Spleen (tissue), 11 donors: ENCODE results near the gene MAN2A2. TPM values are rescaled to one million over a fixed set of nuclear protein-coding genes. Genes with fewer than 3 reads are reported as not detected.
A peak's percentile ranks its signal among the peaks of the same experiment; 100 is the strongest.

ENCODE experiments used
- DNase-seq: peaks from one replicate; pipeline ENCODE4 v3.0.0-alpha.2; 2020
- H3K27ac ChIP-seq, 8 donors: fragments of 200-600 bp; sonication (generic) in 7 of 8; 1 replicate in 4 of 8; 2 replicates in 4 of 8; pipeline versions ENCODE4 v1.5.0 to v1.8.0; 2016 to 2021; ENCODE audit warnings: inconsistent platforms in 4 of 8, mild to moderate bottlenecking in 4 of 8, moderate library complexity in 1 of 8
- H3K27me3 ChIP-seq, 7 donors: fragments of 200-600 bp; sonication (generic) in 6 of 7; replicated peaks in 1 of 7; 1 replicate in 4 of 7; 2 replicates in 3 of 7; pipeline versions ENCODE4 v1.5.0 to v1.8.0; 2016 to 2021; ENCODE audit warnings: inconsistent platforms in 3 of 7, mild to moderate bottlenecking in 1 of 7
- H3K36me3 ChIP-seq, 6 donors: fragments of 200-600 bp; sonication (generic) in 5 of 6; 1 replicate in 4 of 6; 2 replicates in 2 of 6; pipeline versions ENCODE4 v1.5.0 to v1.8.0; 2016 to 2021; ENCODE audit warnings: inconsistent platforms in 2 of 6
- H3K4me1 ChIP-seq, 6 donors: fragments of 200-600 bp; sonication (generic) in 5 of 6; 1 replicate in 3 of 6; 2 replicates in 3 of 6; pipeline versions ENCODE4 v1.5.0 to v1.8.0; 2016 to 2021; ENCODE audit warnings: inconsistent platforms in 3 of 6
- H3K4me3 ChIP-seq, 8 donors: fragments of 200-600 bp; sonication (generic) in 7 of 8; 1 replicate in 4 of 8; 2 replicates in 4 of 8; pipeline versions ENCODE4 v1.5.0 to v1.8.0; 2016 to 2021; ENCODE audit warnings: inconsistent platforms in 4 of 8, mild to moderate bottlenecking in 4 of 8, moderate library complexity in 2 of 8
- H3K9me3 ChIP-seq, 8 donors: fragments of 200-600 bp; sonication (generic) in 7 of 8; 1 replicate in 4 of 8; 2 replicates in 4 of 8; pipeline versions ENCODE4 v1.5.0 to v1.8.0; 2016 to 2021; ENCODE audit warnings: inconsistent platforms in 4 of 8
- CTCF ChIP-seq, 11 experiments: fragments of 200-600 bp in 7 of 11; fragments of 450-650 bp in 4 of 11; sonication (generic) in 4 of 11; IDR thresholded peaks in 8 of 11; conservative IDR thresholded peaks in 3 of 11; 1 replicate in 7 of 11; 2 replicates in 4 of 11; pipeline versions ENCODE4 v1.4.0 to v1.8.0; 2016 to 2021; ENCODE audit warnings: antibody characterized with exemption in 11 of 11, inconsistent platforms in 4 of 11, mild to moderate bottlenecking in 1 of 11
- POLR2A ChIP-seq, 3 donors: fragments of 450-650 bp; IDR thresholded peaks; one replicate each; pipeline ENCODE4 v1.5.1; 2017; ENCODE audit warnings: antibody characterized with exemption in 3 of 3, mild to moderate bottlenecking in 1 of 3
- POLR2AphosphoS5 ChIP-seq, 3 donors: sonication (generic); formaldehyde crosslinking; IDR thresholded peaks; one replicate each; pipeline ENCODE4 v1.5.1; 2017; ENCODE audit warnings: antibody characterized with exemption in 3 of 3
- WGBS, 5 donors: extraction: QIAGEN DNeasy Blood & Tissue Kit in 3 of 5; methylation state at CpG; one replicate each; pipeline versions ENCODE4 v1.1.5 to v1.1.7; 2013 to 2018; 5-methylcytosine and 5-hydroxymethylcytosine counted together
- intact Hi-C: fragments of 100-400 bp; cut with DNase I; formaldehyde crosslinking; loops from one replicate; pipeline ENCODE4 v1.15.0; 2023; ENCODE audit warnings: low total_unique reads
- polyA plus RNA-seq, 3 donors: library from polyadenylated mRNA; stranded (reverse); fragments of 200-250 nt; gene quantifications; one replicate each; pipeline ENCODE4 v1.2.1, GENCODE V29; 2013
- total RNA-seq, 7 donors: library from RNA; depleted of rRNA in 3 of 7; stranded (reverse); fragments of >200 nt in 3 of 7; fragmentation: NEBNext Ultra II Directional in 4 of 7; extraction: Animal tissue kit (Norgen Biotek cat#: 25700) in 4 of 7; gene quantifications; one replicate each; pipeline versions ENCODE4 v1.1.0 to v1.2.1, GENCODE V29; 2016 to 2021
- donor health status: healthy with polysubstance abuse.
- donor health status: DM: no; HTN: no; CAD: no; lungs with moderate emphysema.
- donor health status: DM: no; HTN: no; CAD: no.
- donor health status: Bipolar disorder and iron deficiency.
- donor health status: healthy.
- donor health status: DM: no; HTN: no; CAD: no.
- donor health status: DM: yes; HTN: yes; CAD: no.

The MAN2A2 gene
- total and polyA plus RNA-seq, 10 donors = 13.7 to 167 (median 110) TPM

GRCh38 chr15:90931575-90931827, 28.4 kb downstream of the MAN2A2 start:
- Histone ChIP-seq H3K27ac (peak overlapping the region; percentile 95 to 99 (median 98)), H3K4me1 (peaks cover 43 to 85% (median 73%) of the 10 kb centered on the region in 6 donors), H3K36me3 (peaks cover 0 to 2% (median 0%) of the 10 kb centered on the region in 6 donors), H3K4me3 (peak overlapping the region; percentile 72 to 83 (median 76)), H3K9me3 (no peaks in the 10 kb centered on the region), H3K27me3 (no peaks in the 10 kb centered on the region)
- 10 to 18% (median 14%) methylated on average over 6 of the region's 6 CpGs for WGBS, 5 donors
- intact Hi-C loops = no loop called here
- DNase-seq = no peak
- TF ChIP-seq POLR2AphosphoS5 (IDR thresholded peaks at IDR 0.05) (no peak), CTCF (IDR thresholded peaks at IDR 0.05 in 8 of 11, conservative IDR thresholded peaks at IDR 0.05 in 3 of 11) (peak in 2 of 11 experiments; percentile 64 to 65)

GRCh38 chr15:90931828-90932659, 28.9 kb downstream of the MAN2A2 start, which contains the start of gene HDDC3:
TSS of gene HDDC3 (minus strand) at chr15:90932549. CDS start at chr15:90932540, 9 bp downstream.
- peaks cover 43 to 91% (median 79%) of the 10 kb centered on the region in 6 donors for H3K4me1 ChIP-seq

GRCh38 chr15:90932660-90932991, 29.5 kb downstream of the MAN2A2 start:
- WGBS, 5 donors = 18 to 23% (median 21%) methylated on average over 4 to 5 of the region's 5 CpGs
- TF ChIP-seq POLR2A (IDR thresholded peaks at IDR 0.05) (no peak), CTCF (IDR thresholded peaks at IDR 0.05 in 8 of 11, conservative IDR thresholded peaks at IDR 0.05 in 3 of 11) (peak in 4 of 11 experiments; percentile 4 to 56 (median 16)), POLR2AphosphoS5 (IDR thresholded peaks at IDR 0.05) (no peak)
- no peak for DNase-seq
- peaks cover 43 to 96% (median 80%) of the 10 kb centered on the region in 6 donors for H3K4me1 ChIP-seq
- peak overlapping the region; percentile 95 to 99 (median 98) for H3K27ac ChIP-seq
- intact Hi-C loops = no loop called here
- H3K27me3 ChIP-seq = no peaks in the 10 kb centered on the region
- no peaks in the 10 kb centered on the region for H3K9me3 ChIP-seq
- H3K36me3 ChIP-seq = peaks cover 0 to 14% (median 2%) of the 10 kb centered on the region in 6 donors
- H3K4me3 ChIP-seq = peak overlapping the region in 7 of 8 donors; percentile 72 to 83 (median 74)

More at GRCh38 chr15:90931828-90932659, 28.9 kb downstream of the MAN2A2 start, which contains the start of gene HDDC3:
- WGBS, 5 donors = 0 to 2% (median 1%) methylated on average over 35 to 52 of the region's 52 CpGs
- peak; percentile 98 for DNase-seq
- H3K27ac ChIP-seq = peak within 1 kb of the TSS; percentile 95 to 99 (median 98)
- no peaks in the 10 kb centered on the region for H3K9me3 ChIP-seq
- intact Hi-C loops = no loop called here
- H3K27me3 ChIP-seq = no peaks in the 10 kb centered on the region
- H3K4me3 ChIP-seq = peak within 1 kb of the TSS; percentile 72 to 83 (median 76)
- peaks cover 0 to 8% (median 0%) of the 10 kb centered on the region in 6 donors for H3K36me3 ChIP-seq
- TF ChIP-seq POLR2A (IDR thresholded peaks at IDR 0.05) (peak; percentile 15 to 44 (median 22)), POLR2AphosphoS5 (IDR thresholded peaks at IDR 0.05) (peak; percentile 93 to 96 (median 94)), CTCF (IDR thresholded peaks at IDR 0.05 in 8 of 11, conservative IDR thresholded peaks at IDR 0.05 in 3 of 11) (peak; percentile 92 to 99 (median 98))

GRCh38 chr15:90933301-90933700, 30.2 kb downstream of the MAN2A2 start:
- peaks cover 43 to 92% (median 78%) of the 10 kb centered on the region in 6 donors for H3K4me1 ChIP-seq
- peak overlapping the region in 2 of 8 donors; percentile 97 to 99 for H3K27ac ChIP-seq
- no peaks in the 10 kb centered on the region for H3K27me3 ChIP-seq
- peaks cover 0 to 20% (median 7%) of the 10 kb centered on the region in 6 donors for H3K36me3 ChIP-seq
- WGBS, 5 donors = 60 to 84% (median 68%) methylated on average over 1 of the region's 1 CpG
- TF ChIP-seq POLR2A (IDR thresholded peaks at IDR 0.05) (no peak), CTCF (IDR thresholded peaks at IDR 0.05 in 8 of 11, conservative IDR thresholded peaks at IDR 0.05 in 3 of 11) (no peak), POLR2AphosphoS5 (IDR thresholded peaks at IDR 0.05) (no peak)
- no peaks in the 10 kb centered on the region for H3K9me3 ChIP-seq
- intact Hi-C loops = no loop called here
- H3K4me3 ChIP-seq = no peak overlapping the region
- DNase-seq = no peak
